Sciatic nerve (tissue), 2 donors: Measurements from ENCODE around the gene CDH22. TPM values are rescaled to one million over a fixed set of nuclear protein-coding genes. Genes with fewer than 3 reads are reported as not detected.
A peak's percentile ranks its signal among the peaks of the same experiment; 100 is the strongest.

Source experiments
- ATAC-seq: fragments of 200-7000 bp; cut with Tn5 transposase; one replicate; pipeline ENCODE4 v1.9.1; 2020; ENCODE audit warnings: mild to moderate bottlenecking, moderate library complexity
- DNase-seq: peaks from one replicate; pipeline ENCODE4 v3.0.0-alpha.2; 2020; ENCODE audit warnings: low spot score
- intact Hi-C: fragments of 100-400 bp; cut with DNase I; formaldehyde crosslinking; loops from one replicate; pipeline ENCODE4 v1.14.2; 2022
- total RNA-seq: library from RNA; stranded (reverse); fragmentation: NEBNext Ultra II Directional; extraction: Animal tissue kit (Norgen Biotek cat#: 25700); gene quantifications from one replicate; pipeline ENCODE4 v1.2.1, GENCODE V29; 2021
- donor health status: DM: no; HTN: no; CAD: no.
- donor health status: DM: no; HTN: no; CAD: no.

CDH22 gene
- total RNA-seq, 1 donor from 2014 or later, result 0.40 TPM

DNA sequence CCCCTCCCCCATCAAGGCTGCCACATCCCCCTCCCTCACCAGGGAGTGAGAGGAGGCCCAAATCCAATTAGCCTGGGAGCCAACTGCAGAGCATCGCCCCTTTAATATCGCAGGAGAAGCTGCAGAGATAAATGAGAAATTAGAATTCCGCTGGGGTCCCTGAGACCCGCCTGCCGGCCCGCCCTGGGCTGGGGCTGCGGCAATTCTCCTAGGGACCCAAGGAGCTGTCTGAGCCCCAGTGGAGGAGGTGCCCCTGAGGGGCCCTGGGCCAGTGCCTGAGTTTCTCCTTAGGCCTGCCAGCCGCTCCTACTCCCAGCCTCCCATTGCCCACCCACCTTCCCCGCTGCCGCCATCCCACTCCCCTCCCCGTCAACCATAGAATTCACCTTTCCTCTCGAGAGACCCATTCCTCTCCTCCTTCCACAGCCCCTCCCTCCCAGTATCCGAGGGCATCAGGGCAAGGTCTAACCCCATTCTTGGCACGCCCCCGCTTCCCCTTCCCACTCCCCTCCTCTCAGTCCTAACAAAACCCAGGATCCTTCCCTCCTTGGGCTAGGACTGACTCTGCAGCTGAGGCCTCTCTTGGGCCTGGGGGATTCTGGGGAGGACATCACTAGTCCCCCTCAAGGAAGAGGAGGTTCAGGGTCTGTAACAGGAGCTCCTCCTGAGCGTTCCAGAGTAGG, 20.0 kb upstream of the CDH22 start:
- DNase-seq, result no peak
- ATAC-seq, result no peak
- intact Hi-C loops, result no loop called here

DNA sequence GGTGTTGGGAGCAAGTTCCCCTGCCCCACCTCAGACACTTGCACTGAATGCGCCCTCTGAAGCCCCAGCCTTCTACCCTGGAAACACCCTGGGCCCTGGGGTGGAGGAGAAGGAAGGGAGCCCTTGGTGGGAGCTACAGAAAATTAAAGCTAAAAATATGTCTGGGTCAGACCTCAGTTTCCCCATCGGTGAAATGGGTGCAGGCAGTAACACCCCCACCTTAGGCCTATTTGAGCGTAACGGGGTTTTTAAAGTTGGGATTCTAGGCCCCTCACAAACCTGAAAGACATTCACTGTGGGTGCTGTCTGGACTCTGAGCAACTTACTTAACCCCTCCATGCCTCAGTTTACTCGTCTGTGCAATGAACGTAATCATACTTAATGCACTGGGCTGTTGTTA, 19.3 kb upstream of the CDH22 start:
- intact Hi-C loops, result no loop called here
- no peak for DNase-seq
- no peak for ATAC-seq

DNA sequence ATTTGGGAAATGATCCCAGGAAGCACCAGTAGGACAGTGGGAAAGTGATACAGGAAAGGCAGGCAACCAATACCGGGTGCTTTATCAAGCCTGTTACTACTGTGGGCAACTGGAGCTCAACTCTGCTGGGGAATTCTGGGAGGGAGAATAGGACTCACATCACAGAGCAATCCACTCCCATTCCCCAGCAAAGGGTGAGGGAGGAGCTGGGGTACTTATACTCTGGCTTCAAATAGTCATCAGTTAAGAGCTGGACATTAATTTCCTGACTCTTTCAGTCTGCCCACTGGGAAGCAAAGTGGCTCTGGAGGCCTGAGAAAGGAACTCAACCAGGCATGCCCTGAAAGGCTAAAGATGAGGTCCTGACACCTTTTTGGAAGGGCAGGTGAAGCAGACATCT, 17.5 kb upstream of the CDH22 start:
- no peak for ATAC-seq

DNA sequence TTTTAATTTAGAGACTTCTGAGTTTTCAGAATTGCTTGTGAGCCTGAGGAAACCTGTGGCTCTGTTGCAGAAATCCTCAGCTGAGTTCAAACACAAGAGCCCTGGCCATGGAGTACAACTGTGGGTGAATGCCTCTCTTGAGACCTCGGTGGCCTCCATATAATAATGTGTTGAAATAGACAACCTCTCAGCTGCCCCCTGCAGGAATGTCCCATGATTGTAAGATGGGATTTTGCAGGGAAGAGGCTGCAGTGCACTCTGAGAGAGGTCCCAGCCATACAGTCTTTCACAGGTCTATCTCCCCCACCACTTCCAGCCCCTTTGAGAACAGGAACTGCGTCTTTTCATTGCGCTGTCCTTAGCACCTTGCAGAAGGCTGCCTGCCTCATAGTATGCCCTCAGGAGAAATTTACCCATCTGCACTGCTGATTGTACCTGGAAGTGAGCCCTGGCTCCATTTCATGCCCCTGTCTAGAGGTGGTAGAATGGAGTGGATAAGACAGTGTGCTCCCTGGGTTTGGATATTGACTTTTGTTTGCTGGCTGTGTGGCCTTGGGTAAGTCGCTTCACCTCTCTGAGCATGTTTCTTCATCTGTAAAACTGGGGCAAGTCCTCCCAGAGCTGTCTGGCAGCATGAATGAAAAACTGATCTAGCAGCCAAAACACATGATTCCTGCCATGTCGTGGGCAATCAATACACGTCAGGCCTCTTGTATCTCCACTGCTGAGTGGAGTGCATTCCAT, 16.8 kb upstream of the CDH22 start:
- no peak for ATAC-seq
- intact Hi-C loops, result no loop called here

More for the DNA sequence above, 17.5 kb upstream of the CDH22 start:
- DNase-seq, result no peak
- intact Hi-C loops, result no loop called here

DNA sequence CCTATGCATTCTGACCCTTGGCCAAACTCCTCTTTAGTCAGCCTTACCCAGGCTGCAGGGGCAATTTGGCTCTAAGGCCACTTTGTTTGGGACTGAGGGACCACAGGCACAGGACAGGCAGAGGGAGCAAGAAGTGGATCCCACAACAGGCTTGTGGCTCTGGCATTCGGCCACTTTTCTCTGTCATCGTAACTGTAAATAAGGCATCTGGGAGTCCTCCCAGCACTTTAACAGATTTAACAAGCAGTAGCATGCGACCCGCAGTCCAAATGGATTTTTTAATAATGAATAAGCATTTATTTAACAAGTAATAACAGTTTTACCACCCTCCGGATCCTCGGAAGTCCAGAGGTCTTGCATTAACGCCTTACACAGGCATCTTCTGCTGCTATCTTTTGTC, 16.1 kb upstream of the CDH22 start:
- intact Hi-C loops, result no loop called here
- ATAC-seq, result no peak
- no peak for DNase-seq

More for the DNA sequence above, 16.8 kb upstream of the CDH22 start:
- DNase-seq, result no peak

DNA sequence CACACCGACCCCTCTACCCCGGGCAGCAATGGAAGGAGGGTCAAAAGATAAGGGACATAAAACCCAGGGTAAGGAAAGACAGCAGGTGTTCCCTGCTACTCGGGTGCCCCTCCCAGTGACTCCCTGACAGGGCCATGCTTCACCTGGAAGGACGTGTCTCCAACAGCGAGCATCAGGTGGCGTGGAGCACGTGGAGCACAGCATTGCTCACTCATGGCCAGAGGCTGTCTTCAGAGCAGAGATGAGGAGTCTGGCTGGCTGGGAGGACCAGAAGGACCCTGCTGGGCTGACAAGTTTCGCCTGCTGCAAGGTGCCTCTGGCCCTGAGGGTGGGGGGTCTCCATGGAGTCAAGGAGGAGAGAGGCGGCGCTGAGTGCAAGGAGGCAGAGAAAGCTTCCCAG, 15.3 kb upstream of the CDH22 start:
- ATAC-seq (no peak), DNase-seq (no peak)
- intact Hi-C loops, result no loop called here

DNA sequence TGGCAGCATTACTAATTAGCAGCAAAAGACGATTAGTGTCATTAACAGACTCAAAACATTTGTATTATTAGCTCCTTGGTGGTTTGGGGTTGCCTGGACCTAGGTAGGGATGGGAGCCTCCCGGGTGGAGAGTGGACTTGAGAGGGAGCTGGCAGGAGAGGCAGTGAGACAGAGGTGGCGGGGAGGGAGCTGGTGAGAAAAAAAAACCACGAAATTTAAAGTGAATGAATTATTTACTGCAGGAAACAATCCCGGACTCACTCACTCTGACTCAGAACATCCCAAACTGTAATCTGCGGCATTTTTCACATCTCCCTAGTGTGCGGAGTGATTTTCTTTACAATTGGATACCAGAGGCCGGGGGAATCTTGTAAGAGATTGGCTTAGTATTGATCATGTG, 14.3 kb upstream of the CDH22 start:
- ATAC-seq (no peak), DNase-seq (no peak)
- intact Hi-C loops, result no loop called here

DNA sequence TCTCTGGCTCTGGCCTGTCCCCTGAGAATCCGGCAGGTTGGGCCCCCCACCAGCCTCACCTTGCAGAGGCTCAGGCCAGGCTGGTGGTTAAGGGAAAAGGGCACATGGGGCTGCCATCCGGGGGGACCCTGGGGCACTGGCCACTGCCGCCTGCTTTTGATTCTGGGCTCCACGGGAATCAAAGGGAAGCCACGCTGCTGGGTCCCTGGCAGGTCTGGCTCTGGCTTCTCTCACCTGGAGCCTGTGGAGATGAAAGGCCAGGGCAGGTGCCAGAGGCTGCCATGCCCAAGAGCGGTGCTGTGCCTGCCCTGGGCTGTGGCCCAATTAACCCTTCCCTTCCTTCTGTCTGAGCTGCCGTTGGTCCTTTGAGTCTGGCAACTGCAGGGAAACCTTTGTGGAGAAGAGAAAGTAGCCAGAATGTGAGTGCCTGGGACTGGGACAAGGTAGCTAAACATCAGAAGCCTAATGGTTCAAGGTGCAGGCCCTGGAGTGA, 9.4 kb upstream of the CDH22 start:
- intact Hi-C loops, result no loop called here
- DNase-seq (no peak), ATAC-seq (no peak)

DNA sequence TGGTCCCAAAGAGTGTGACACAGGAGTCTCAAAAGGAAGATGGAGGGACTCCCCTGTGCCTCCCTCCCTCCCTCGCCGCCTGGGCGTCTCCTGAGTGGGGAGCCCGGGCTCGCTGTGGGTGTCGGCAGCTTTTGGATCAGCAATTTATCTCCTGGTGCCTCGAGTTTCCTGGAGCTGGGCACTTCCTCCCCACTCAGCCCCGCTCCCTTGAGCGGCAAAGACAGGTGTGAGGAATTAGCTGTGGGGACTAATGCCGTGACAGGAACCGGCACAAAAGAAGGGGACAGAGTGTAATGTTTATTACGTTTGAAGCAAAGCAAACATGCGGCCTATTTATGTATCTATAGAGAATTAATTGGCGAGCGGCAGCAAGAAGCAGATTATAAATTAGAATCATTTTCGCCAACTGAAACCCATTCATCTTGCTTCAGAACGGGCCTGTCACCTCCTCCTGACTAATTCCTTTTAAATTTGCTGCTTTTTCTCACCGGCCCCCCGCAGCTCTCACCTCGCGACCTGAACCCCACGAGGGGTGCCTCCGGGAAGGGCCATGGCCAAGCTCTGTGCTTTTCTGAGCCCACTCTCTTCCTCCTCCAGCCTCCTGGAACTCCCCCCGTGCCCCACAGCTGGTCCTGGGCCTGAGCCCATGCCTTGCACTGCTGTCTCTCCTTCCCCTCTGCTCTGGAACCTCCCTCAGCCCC, 8.8 kb upstream of the CDH22 start:
- DNase-seq, result no peak
- intact Hi-C loops, result no loop called here
- ATAC-seq, result no peak

DNA sequence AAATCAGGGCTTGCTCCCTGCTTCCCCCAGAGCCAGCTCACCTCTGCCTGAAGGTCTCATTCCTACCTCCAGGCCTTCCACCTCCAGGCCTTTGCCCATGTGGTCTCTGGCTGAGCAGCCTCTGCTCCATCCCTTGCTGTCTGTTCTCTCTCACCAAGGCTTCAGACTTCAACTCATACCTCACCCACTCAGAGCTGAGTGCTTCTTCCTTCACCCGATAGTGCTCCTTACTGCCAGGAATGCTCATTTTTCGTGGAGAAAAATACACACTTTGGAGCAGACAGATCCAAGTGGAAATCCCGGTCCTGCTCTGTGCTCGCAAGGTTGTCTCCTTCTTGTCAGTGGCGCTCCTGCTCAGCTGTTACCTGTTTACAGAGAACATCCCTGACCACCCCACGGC, 7.0 kb upstream of the CDH22 start:
- intact Hi-C loops, result no loop called here
- no peak for ATAC-seq

DNA sequence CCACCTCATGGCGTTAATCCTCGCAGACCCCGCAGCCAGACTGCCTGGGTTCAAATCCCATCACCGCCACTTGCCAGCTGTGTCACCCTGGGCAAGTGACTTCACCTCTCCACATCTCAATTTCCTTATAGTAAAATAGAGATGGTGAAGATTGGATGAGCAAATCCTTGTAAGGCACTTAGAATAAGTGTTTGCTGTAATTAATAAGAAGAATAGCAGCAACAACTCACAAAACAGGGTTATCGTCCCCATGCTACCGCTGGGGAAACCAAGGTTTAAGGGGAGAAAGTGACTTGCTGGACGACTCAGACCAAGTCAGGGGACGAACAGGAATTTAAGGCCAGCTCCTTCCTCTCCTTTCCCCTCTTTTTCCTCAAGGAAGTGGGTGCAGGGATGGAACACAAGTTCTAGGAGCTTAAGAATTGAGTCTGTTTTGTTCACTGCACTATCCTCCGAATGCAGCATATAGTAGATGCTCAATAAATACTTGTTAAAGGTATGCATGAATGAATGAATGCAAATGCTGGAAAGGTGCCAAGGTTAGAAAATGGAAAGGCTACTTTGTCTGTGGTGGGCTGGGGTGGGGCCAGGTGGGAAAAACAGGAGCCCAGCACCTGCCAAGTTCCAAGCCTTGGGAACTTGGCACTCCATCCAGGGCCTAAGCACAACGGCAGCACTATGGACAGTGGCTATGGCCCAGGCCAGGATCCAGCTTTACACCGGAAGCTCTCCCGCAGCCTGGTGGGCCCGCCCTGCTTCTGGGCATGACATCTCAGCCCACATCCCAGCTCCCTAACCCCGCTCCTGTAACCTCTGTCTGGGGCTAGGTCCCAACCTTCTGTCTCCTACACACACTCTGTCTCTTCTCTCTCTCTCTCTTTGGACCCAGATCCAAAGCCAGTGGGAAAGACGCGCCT, 4.9 kb upstream of the CDH22 start:
- DNase-seq, result no peak
- ATAC-seq, result no peak
- intact Hi-C loops, result no loop called here

More for the DNA sequence above, 7.0 kb upstream of the CDH22 start:
- DNase-seq, result no peak

DNA sequence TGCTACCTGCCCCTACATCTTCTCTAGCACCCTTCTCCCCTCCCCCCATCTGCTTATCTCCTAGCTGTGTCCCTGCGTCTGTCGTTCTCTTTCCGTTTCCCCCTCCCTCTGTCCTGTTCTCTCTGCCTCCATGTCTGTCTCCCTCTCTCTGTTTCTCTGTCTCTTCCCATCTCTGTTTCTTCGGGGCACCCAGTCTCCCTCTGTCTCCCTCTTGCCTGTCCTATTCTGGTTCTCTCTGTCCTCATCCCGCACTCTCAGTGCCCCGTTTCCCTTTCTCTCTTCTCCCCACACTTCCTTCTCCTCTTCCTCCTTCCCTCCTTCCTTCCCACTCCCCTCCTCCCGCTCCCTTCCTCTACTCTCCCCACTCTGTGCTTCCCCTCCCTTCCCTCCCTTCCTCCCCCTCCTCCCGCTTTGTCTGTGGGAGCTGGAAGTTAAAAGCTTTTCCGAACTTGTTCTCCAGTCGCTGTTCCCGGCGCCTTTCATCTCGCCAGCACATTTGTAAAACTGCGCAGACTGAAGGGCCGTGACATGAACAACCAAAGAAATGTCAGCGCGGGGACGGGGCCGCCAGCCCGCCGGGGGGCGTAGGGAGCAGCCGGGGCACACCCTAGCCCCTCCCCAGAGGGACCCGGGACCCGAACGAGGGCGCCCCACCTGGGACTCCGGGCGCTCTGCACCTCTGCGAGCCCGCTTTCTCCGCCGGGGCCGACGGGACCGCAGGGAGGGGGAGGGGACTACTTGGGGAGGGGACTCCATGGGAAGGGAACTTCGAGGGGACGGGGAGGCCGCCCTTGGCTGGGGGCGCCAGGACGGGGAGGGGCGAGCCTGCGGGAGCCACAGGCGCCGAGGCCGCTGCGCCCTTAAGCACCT, 4.0 kb upstream of the CDH22 start:
- intact Hi-C loops, result no loop called here
- ATAC-seq (no peak), DNase-seq (no peak)

DNA sequence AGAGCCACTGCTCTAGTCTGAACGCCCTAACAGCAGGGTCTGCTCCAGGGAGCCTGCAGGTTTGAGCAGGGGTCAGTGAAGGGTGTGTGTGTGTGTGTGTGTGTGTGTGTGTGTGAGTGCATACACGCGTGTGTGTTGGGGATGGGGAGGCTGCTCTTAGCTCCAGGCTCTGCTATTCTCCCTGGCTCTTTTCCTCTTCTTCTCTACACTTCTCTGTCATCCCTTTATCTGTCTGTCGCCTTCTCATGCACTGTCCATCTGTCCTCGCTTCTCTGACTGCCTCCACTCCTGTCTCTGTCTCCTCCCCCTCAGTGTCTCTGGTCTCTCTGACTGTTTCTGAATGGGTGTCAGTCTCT, 3.4 kb upstream of the CDH22 start:
- intact Hi-C loops, result no loop called here
- DNase-seq (no peak), ATAC-seq (no peak)

DNA sequence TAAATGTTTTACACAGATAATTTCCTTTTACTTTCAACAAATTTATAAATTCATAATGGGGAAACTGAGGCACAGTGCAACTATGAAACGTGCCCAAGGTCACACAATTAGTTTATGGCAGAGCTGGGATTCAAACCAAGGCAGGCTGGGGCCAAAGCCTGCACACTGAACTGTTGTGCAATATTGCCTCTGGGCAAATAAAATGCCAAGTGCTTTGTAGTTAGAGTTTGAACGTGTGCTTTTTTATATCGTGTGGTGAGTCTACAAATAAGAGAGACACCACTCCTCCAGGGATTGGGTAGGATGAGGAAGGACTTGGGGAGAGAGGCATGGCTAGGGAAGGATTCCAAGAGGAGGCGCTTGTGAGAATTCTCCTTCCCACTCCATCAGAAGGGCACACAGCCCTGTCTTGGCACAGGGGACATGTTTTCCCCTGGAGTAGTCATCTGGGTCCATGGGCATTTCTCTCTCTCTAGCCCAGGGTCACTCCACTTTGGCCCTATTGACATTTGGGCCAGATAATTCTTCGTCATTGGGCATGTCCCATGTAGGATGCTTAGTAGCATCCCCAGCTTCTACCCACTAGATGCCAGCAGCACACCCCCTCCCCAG, 2.8 kb upstream of the CDH22 start:
- no peak for ATAC-seq
- intact Hi-C loops, result no loop called here
- DNase-seq, result no peak

DNA sequence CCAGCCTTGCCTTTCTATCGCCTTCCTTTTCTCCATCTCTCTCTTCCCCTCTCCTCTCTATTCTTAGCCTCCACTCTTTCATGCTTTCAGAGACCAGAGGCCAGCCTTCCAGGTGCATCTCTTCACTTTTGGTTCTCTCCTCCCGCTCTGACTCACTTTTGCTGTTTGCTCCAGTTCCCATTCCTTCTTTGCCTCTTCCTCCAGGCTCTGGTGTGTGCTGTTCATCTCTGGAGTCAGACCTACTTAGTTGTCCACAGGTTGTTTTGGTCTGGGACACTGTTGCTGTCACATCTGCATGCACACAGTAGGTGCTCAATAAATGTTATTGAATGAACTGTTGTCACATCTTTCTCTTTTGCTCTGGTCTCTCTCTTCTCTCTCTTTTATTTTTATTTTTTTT, 1.6 kb upstream of the CDH22 start:
- DNase-seq (no peak), ATAC-seq (no peak)
- intact Hi-C loops, result no loop called here

DNA sequence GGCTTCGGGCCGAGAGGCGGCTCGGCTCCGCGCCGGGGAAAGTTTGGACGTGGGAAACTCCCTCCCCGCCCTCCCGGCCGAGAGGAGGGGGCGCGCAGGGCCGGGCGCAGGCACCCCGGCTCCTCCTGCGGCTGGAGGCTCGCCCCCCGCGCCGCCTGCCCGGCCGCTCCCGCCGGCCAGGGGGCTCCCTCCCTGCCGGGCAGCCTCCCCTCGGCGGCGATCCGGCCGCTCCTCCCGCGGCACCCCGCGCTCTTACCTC, 370 bp downstream of the CDH22 start:
- DNase-seq (no peak), ATAC-seq (no peak)
- intact Hi-C loops, result no loop called here

DNA sequence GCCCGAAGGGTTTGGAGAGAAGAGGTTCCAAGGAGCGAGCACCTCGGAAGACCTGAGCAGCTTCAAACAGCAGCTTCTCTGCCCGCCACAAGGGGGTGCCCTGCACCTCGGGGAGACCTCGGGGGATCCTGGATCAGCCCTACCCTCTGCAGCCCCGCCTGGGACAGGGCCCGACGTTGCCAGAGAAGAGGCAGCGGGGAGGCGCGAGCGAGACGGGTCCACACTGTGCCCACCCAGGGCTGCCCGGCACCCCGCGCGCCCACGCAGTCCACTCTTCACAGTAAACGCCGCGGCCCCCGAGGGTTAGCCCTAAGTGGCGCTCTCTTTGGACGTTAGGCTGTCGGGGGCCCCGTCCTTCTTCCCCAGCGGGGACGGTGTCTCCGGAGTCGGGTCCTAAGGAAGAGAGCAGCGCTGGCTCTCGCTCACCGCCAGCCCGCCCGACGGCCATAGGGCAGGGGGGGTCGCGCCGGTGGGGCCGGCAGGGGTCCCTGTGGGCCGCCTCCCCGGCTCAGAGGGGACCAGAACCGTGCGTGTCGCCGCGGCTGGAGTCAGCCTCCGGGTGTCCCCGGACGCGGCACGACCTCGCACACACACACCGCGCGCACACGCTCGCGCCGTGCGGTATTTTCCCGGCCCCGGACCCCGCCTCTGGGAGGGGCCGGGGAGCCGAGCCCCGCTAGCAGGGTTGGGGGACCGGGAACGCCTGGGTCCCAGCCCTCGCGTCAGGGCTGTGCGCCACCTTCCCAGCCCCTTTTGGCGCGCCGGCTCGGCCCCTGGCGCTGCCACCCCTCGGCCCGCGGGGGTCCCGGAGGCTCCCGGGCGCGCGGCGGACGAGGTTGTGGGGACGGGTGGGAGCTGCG, 929 bp downstream of the CDH22 start:
- ATAC-seq (peak; percentile 74), DNase-seq (peak; percentile 76)
- intact Hi-C loops, result no loop called here
